Smooth muscle cell (in vitro differentiated cells): Measurements from ENCODE around the gene MDK. TPM values are rescaled to one million over a fixed set of nuclear protein-coding genes. Genes with fewer than 3 reads are reported as not detected.
"Not testable (repeated sequence)": the region's sequence is repeated elsewhere in the genome, so short reads cannot be mapped to it uniquely, and the experiment has no call there.

ENCODE experiments used
- DNase-seq: peaks from one replicate; lab custom pipeline; 2025; ENCODE audit not compliant: unreplicated experiment; lab: John Stamatoyannopoulos, UW
- H2AFZ ChIP-seq: fragments of 200-600 bp; sonication (generic); 2 replicates; pipeline ENCODE4 v1.6.0; 2016; ENCODE audit warnings: antibody characterized with exemption, low read depth, mild to moderate bottlenecking
- H3F3A ChIP-seq: fragments of 200-600 bp; sonication (generic); 2 replicates; pipeline ENCODE4 v1.6.0; 2017; ENCODE audit warnings: antibody characterized with exemption, low read depth
- H3K27ac ChIP-seq: fragments of 200-600 bp; sonication (generic); 2 replicates; pipeline ENCODE4 v1.5.1; 2016; ENCODE audit warnings: low read depth, mild to moderate bottlenecking
- H3K27me3 ChIP-seq: fragments of 200-600 bp; sonication (generic); 2 replicates; pipeline ENCODE4 v1.6.1; 2016; ENCODE audit warnings: low read depth, mild to moderate bottlenecking
- H3K36me3 ChIP-seq: fragments of 200-600 bp; sonication (generic); 2 replicates; pipeline ENCODE4 v1.5.1; 2016; ENCODE audit warnings: low read depth
- H3K4me1 ChIP-seq: fragments of 200-600 bp; sonication (generic); 2 replicates; pipeline ENCODE4 v1.5.1; 2016; ENCODE audit warnings: low read depth
- H3K4me2 ChIP-seq: fragments of 200-600 bp; sonication (generic); 2 replicates; pipeline ENCODE4 v1.6.0; 2016; ENCODE audit warnings: mild to moderate bottlenecking
- H3K4me3 ChIP-seq: fragments of 200-600 bp; sonication (generic); 2 replicates; pipeline ENCODE4 v1.5.1; 2016; ENCODE audit warnings: mild to moderate bottlenecking
- H3K79me2 ChIP-seq: fragments of 200-600 bp; sonication (generic); 2 replicates; pipeline ENCODE4 v1.6.0; 2016; ENCODE audit warnings: low read depth, mild to moderate bottlenecking
- H3K9ac ChIP-seq: fragments of 200-600 bp; sonication (generic); 2 replicates; pipeline ENCODE4 v1.6.0; 2016; ENCODE audit warnings: low read depth
- H3K9me3 ChIP-seq: fragments of 200-600 bp; sonication (generic); replicated peaks from 2 replicates; pipeline ENCODE4 v1.5.1; 2016; ENCODE audit warnings: low read depth
- H4K20me1 ChIP-seq: fragments of 200-600 bp; sonication (generic); 2 replicates; pipeline ENCODE4 v1.6.0; 2016; ENCODE audit warnings: low read depth
- WGBS: methylation state at CpG from one replicate; pipeline ENCODE4 v1.1.7; 2016; ENCODE audit warnings: low lambda C conversion rate; 5-methylcytosine and 5-hydroxymethylcytosine counted together
- polyA plus RNA-seq: library from polyadenylated mRNA; unstranded; fragments of >200 nt; fragmentation: Nextera tagmentation; extraction: Ambion mirVana; gene quantifications from 2 replicates; pipeline ENCODE4 v1.2.1, GENCODE V29; 2016
- total RNA-seq: library from RNA; depleted of rRNA; stranded (reverse); fragments of >200 nt; gene quantifications from 2 replicates; pipeline ENCODE4 v1.2.3, GENCODE V29; 2014
- TF ChIP-seq, protein P1 (sequence below): fragments of 200-600 bp; sonication (generic); IDR thresholded peaks from 2 replicates; pipeline ENCODE4 v1.5.1; 2017; ENCODE audit warnings: borderline replicate concordance, mild to moderate bottlenecking, antibody characterized with exemption; ENCODE audit not compliant: insufficient read depth, poor library complexity, severe bottlenecking

The MDK gene
- total and polyA plus RNA-seq, 2 experiments from 2014 or later, result 490 to 667 TPM

DNA sequence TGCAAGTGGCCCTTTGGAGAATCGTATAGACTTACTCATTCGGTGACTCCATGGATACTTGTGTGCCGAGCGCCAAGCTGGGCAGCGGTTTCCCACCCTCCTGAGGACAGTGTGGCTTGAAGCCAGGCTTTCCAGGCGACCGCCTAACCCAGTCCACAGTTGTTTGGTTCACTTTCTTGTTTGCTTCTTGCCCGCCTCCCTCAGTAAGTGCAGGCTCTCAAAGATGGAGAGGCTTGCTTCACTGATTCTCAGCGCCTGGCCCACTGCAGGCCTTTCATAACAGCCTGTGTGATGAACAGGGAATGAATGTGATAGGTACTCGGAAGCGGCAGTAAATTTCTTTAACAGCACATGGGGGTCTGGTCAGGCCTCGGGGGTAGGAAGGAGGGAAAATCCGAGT, 11.2 kb upstream of the MDK start:
- Histone ChIP-seq H3K36me3 (no peaks in the 10 kb centered on the region), H3K27me3 (no peaks in the 10 kb centered on the region), H4K20me1 (peaks cover 35% of the 10 kb centered on the region), H2AFZ (no peak overlapping the region), H3K4me3 (no peak overlapping the region), H3K27ac (no peak overlapping the region), H3K9me3 (no peaks in the 10 kb centered on the region), H3K79me2 (no peaks in the 10 kb centered on the region), H3K9ac (no peak overlapping the region), H3K4me2 (no peak overlapping the region), H3F3A (no peaks in the 10 kb centered on the region), H3K4me1 (peaks cover 3% of the 10 kb centered on the region)
- TF ChIP-seq, protein P1, sequence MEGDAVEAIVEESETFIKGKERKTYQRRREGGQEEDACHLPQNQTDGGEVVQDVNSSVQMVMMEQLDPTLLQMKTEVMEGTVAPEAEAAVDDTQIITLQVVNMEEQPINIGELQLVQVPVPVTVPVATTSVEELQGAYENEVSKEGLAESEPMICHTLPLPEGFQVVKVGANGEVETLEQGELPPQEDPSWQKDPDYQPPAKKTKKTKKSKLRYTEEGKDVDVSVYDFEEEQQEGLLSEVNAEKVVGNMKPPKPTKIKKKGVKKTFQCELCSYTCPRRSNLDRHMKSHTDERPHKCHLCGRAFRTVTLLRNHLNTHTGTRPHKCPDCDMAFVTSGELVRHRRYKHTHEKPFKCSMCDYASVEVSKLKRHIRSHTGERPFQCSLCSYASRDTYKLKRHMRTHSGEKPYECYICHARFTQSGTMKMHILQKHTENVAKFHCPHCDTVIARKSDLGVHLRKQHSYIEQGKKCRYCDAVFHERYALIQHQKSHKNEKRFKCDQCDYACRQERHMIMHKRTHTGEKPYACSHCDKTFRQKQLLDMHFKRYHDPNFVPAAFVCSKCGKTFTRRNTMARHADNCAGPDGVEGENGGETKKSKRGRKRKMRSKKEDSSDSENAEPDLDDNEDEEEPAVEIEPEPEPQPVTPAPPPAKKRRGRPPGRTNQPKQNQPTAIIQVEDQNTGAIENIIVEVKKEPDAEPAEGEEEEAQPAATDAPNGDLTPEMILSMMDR, result no peak
- 94% methylated on average over 13 of the region's 13 CpGs for WGBS
- DNase-seq, result no peak

DNA sequence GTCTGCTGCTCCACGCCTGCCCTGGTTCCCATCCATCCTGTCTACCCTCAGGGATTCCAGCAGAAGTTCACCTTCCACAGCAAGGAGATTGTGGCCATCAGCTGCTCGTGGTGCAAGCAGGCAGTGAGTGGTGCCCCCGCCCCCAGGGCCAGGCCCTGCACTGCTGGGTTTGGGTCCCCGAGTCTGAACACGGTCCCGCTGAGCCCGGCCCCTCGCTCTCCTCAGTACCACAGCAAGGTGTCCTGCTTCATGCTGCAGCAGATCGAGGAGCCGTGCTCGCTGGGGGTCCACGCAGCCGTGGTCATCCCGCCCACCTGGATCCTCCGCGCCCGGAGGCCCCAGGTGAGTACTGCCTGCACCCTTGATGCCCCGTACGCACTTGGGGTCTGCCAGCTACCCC, 10.2 kb upstream of the MDK start:
- H3K4me3 ChIP-seq, H3K4me2 ChIP-seq, DNase-seq, H3K36me3 ChIP-seq, H3K27me3 ChIP-seq, H3K79me2 ChIP-seq, H3K4me1 ChIP-seq, H2AFZ ChIP-seq, H3K27ac ChIP-seq, H3K9ac ChIP-seq, H3F3A ChIP-seq, H3K9me3 ChIP-seq: not testable (repeated sequence)
- over 99% methylated on average over 16 of the region's 19 CpGs for WGBS
- peaks cover 26% of the 10 kb centered on the region for H4K20me1 ChIP-seq

DNA sequence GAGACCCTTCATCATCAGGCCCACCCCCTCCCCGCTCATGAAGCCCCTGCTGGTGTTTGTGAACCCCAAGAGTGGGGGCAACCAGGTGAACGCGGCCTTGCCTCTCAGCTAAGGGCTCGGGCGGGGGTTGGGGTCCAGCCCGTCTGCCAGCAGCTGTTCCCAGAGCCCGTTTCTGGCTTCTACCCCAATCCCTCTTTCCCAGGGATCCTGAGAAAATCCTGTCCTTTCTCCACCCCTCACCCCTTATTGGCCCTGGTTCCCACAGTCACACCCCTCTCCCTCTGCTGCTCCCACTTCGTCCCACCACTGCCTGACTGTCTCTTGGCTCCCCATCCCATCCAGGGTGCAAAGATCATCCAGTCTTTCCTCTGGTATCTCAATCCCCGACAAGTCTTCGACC, 9.4 kb upstream of the MDK start:
- peaks cover 19% of the 10 kb centered on the region for H4K20me1 ChIP-seq
- H2AFZ ChIP-seq, result no peak overlapping the region
- no peaks in the 10 kb centered on the region for H3K9me3 ChIP-seq
- no peak overlapping the region for H3K4me3 ChIP-seq
- H3K79me2 ChIP-seq, result no peaks in the 10 kb centered on the region
- H3K9ac ChIP-seq, result no peak overlapping the region
- WGBS, result 100% methylated on average over 8 of the region's 10 CpGs
- H3K27me3 ChIP-seq, result no peaks in the 10 kb centered on the region
- no peaks in the 10 kb centered on the region for H3F3A ChIP-seq
- TF ChIP-seq, protein P1, result no peak
- H3K4me1 ChIP-seq, result peaks cover 3% of the 10 kb centered on the region
- no peak overlapping the region for H3K4me2 ChIP-seq
- H3K27ac ChIP-seq, result no peak overlapping the region
- no peaks in the 10 kb centered on the region for H3K36me3 ChIP-seq
- no peak for DNase-seq

DNA sequence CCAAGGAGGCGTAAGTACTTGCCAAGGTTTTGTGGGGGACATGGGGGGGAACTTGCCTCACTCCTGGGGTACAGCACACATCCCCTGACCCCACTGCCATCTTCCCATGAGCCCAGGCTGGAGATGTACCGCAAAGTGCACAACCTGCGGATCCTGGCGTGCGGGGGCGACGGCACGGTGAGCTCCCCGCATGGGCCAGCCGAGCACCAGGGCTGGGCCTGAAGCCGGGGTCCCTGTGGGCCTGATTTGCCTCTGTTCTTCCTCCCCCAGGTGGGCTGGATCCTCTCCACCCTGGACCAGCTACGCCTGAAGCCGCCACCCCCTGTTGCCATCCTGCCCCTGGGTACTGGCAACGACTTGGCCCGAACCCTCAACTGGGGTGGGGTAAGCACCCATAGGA, 9.0 kb upstream of the MDK start:
- not testable (repeated sequence) for H3F3A ChIP-seq, DNase-seq, H3K36me3 ChIP-seq, H2AFZ ChIP-seq, H3K9me3 ChIP-seq, H3K4me1 ChIP-seq, H3K27me3 ChIP-seq, H3K4me3 ChIP-seq, H3K27ac ChIP-seq, H3K79me2 ChIP-seq, H3K9ac ChIP-seq, H3K4me2 ChIP-seq
- 99% methylated on average over 15 of the region's 15 CpGs for WGBS
- H4K20me1 ChIP-seq, result peaks cover 17% of the 10 kb centered on the region
